Measurements from ENCODE around the gene EMC6. TPM values are rescaled to one million over a fixed set of nuclear protein-coding genes. Genes with fewer than 3 reads are reported as not detected.

EMC6 gene
- total RNA-seq = 10 to 100 TPM; 12.1 to 19.7 (median 14.4) TPM
- 10 to 100 TPM; 30.9 to 34.6 TPM for polyA plus RNA-seq

DNA sequence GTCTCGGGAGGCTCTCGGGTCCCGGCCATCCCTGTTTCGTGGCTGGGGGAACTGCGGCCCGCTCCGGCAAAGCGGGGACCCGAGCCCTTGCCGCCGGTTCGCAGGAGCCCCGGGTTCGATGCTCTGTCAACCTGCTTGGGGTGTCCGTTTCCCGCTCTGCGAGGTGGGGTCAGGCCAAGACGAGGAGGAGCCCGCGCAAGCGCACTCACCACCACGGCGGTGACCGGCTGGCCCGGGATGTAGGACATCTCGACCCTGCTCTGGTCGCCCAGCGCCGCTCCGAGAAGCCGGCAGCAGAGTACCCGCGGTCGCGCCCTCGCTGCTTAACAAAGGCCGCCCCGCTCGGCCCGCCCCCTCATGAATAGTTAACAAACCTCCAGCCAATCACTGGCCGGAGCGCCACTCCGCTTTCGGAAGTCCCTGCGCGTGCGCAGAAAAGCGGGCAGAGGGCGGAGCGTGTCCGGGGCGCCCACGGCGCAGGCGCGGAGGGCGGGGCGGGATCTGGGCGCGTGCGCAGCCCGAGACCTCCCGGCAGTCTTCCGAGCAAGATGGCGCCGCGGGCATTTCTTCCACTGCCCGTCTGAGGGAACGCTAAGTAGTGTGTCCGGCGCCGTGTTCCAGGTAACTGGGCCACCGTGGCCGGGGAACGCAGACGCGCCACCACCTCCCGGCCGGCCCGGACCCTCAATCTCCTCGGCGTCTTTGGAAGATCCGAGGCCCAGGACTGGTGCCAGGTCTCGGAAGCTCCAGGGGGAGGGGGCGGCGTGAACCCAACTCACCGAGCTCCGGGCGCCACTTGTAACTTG lies at the start of gene EMC6, which contains the start of gene TAX1BP3:
EMC6 (plus strand) TSS at position 534 of the 806 bp plus-strand sequence. CDS start 335 bp downstream, outside the sequence.
TAX1BP3 (minus strand) TSS at position 300 of the 806 bp plus-strand sequence; CDS start at position 248, 52 bp downstream.
- Histone ChIP-seq H3K9me3 (no peaks in the 10 kb centered on the region), H3K36me3 (peaks cover 0 to 11% (median 0%) of the 10 kb centered on the region in 3 donors), H3K4me1 (peaks cover 9 to 25% (median 12%) of the 10 kb centered on the region in 3 donors), H3K4me3 (peak within 1 kb of the TSS; percentile 88 to 99 (median 92)), H3K27ac (peak within 1 kb of the TSS; percentile 94 to 99 (median 97)), H3K27me3 (no peaks in the 10 kb centered on the region)
- DNase-seq = peak; percentile 97 to 100 (median 100)
- peak; percentile 86 to 95 (median 90) for ATAC-seq
- intact Hi-C loops (cut with DNase I) = no loop called here
- 0% methylated on average over 89 of the region's 89 CpGs for WGBS, 2 donors
- no peak for FAIRE-seq
- TF ChIP-seq, protein P1, sequence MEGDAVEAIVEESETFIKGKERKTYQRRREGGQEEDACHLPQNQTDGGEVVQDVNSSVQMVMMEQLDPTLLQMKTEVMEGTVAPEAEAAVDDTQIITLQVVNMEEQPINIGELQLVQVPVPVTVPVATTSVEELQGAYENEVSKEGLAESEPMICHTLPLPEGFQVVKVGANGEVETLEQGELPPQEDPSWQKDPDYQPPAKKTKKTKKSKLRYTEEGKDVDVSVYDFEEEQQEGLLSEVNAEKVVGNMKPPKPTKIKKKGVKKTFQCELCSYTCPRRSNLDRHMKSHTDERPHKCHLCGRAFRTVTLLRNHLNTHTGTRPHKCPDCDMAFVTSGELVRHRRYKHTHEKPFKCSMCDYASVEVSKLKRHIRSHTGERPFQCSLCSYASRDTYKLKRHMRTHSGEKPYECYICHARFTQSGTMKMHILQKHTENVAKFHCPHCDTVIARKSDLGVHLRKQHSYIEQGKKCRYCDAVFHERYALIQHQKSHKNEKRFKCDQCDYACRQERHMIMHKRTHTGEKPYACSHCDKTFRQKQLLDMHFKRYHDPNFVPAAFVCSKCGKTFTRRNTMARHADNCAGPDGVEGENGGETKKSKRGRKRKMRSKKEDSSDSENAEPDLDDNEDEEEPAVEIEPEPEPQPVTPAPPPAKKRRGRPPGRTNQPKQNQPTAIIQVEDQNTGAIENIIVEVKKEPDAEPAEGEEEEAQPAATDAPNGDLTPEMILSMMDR (IDR thresholded peaks at IDR 0.05) = no peak

DNA sequence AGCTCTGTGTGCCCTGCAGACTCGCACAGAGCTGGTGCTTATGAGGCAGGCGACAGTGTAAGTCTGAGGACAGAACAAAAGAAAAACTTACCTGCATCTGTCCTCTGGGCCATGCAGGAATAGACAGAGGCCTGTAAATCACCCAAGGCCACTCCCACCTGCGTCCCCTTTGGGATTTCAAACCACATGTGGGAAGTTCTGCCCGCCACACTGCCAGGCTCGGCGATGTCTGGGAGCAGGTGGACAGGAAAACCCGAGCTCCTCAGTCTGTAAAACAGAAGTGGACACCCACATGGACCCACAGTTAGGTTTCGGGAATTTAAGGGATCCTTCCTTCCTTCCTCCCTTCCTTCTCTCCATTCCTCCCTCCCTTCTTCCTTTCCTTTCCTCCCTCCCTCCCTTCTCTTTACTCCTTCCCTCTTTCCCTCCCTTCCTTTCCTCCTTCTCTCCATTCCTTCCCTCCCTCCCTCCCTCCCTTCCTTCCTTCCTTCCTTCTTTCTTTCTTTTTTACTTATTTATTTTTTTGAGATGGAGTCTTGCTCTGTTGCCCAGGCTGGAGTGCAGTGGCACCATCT lies 47.4 kb upstream of the EMC6 start:
- H3K27ac ChIP-seq = no peak overlapping the region
- no peak for FAIRE-seq

DNA sequence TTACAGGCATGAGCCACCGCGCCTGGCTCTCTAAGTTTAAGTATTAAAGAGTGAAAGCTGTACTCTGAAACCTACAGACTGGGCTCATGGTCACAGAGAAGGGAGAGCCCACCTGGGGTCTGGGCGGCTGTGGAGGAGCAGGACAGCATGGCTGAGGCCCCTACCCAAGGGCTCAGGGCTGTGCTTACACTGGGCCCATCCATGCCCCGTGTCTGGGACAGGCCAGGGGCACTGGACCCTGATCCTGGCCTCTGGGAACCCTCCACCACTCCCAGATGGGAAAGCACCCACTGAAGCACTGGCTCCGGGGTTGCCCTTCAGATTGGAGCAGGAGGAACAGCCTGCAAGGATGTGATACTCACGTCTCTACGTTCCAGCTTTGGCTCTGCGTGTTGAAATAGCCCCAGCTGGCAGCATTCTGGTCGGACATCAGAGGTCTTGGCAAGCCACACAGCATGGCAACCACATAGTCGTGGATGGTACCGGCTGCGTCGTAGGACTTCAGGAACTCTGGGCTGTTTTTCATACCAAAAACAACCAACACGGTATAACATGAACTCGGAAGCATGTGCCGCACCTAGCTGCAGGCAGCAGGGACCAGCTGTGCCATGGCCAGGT lies 45.5 kb upstream of the EMC6 start:
- 95 to 98% methylated on average over 16 of the region's 16 CpGs for WGBS, 2 donors
- no peak overlapping the region for H3K4me3 ChIP-seq
- H3K27ac ChIP-seq = no peak overlapping the region
- H3K4me1 ChIP-seq = no peaks in the 10 kb centered on the region
- peaks cover 5 to 52% (median 14%) of the 10 kb centered on the region in 3 donors for H3K36me3 ChIP-seq
- DNase-seq (no peak), FAIRE-seq (no peak), ATAC-seq (no peak)
- no peaks in the 10 kb centered on the region for H3K9me3 ChIP-seq
- H3K27me3 ChIP-seq = no peaks in the 10 kb centered on the region
- intact Hi-C loops (cut with DNase I) = no loop called here
- TF ChIP-seq, protein P1 (IDR thresholded peaks at IDR 0.05) = no peak

More for the DNA sequence above, 47.4 kb upstream of the EMC6 start:
- no peaks in the 10 kb centered on the region for H3K9me3 ChIP-seq
- no peaks in the 10 kb centered on the region for H3K4me1 ChIP-seq
- ATAC-seq (no peak), DNase-seq (no peak)
- H3K4me3 ChIP-seq = no peak overlapping the region
- 97 to 99% methylated on average over 8 of the region's 8 CpGs for WGBS, 2 donors
- no peaks in the 10 kb centered on the region for H3K27me3 ChIP-seq
- peaks cover 5 to 60% (median 14%) of the 10 kb centered on the region in 3 donors for H3K36me3 ChIP-seq
- intact Hi-C loops (cut with DNase I) = no loop called here
- TF ChIP-seq, protein P1 (IDR thresholded peaks at IDR 0.05) = no peak

DNA sequence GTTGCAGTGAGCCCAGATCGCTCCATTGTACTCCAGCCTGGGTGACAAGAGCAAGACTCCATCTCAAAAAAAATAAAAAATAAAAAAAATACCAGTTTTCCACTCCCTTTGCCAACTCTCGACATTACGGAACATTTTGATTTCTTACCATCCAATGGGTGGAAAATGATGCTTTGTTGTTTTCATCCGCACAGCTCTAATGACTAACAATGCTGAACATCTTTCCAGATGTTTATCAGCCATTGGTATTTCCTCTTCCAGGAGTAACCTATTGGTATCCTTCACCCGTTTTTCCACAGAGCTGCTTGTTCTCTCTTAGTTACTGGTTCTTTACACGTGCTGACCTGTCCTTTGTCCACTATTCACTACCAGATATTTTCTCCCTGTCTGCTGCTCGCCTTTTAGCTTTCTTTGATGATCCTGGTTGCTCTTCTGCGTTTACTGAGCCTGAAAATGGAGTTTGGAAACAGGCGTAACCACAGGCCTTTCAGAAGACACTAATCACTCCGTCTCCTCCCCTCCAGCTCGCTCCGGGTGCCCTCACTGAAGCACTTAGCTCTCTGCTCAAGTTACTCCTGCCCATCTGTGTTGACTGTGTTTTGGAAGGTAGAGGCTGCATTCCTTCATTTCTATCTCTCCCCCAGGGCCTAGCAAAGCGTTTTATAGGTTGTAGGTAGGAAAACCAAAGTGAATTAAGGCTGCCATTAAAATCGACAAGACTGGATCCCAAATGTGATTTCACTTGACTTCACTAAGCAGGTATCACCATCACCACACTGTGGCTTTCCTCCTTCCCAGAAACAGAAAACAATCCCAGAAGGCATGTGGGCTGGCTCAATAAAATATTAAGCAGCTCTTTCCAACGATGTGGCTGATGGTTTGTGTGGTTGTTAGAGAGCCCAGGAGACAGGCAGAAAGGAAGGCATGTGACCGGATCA lies 41.5 kb upstream of the EMC6 start:
- intact Hi-C loops (cut with DNase I) = no loop called here
- peaks cover 5 to 45% (median 11%) of the 10 kb centered on the region in 3 donors for H3K36me3 ChIP-seq
- WGBS, 2 donors = 72 to 83% methylated on average over 16 of the region's 16 CpGs

More for the DNA sequence above, 41.5 kb upstream of the EMC6 start:
- TF ChIP-seq, protein P1 (IDR thresholded peaks at IDR 0.05) = no peak
- no peak overlapping the region for H3K27ac ChIP-seq
- DNase-seq (no peak), ATAC-seq (no peak), FAIRE-seq (no peak)
- no peaks in the 10 kb centered on the region for H3K9me3 ChIP-seq
- no peaks in the 10 kb centered on the region for H3K27me3 ChIP-seq
- H3K4me1 ChIP-seq = no peaks in the 10 kb centered on the region
- H3K4me3 ChIP-seq = no peak overlapping the region
